ENCODE measurements around the gene AIRE. TPM values are rescaled to one million over a fixed set of nuclear protein-coding genes. Genes with fewer than 3 reads are reported as not detected.

The AIRE gene
- total RNA-seq, 2 experiments from 2014 or later = not detected

GRCh38 chr21:44260066-44260465, 25.6 kb upstream of the AIRE start:
- CTCF ChIA-PET = no interaction called here
- H3K4me3 Mint-ChIP-seq = no peak overlapping the region
- no peaks in the 10 kb centered on the region for H3K27me3 Mint-ChIP-seq
- intact Hi-C loops (cut with micrococcal nuclease) = no loop called here
- no peak for DNase-seq
- no peak for TF ChIP-seq CTCF (IDR thresholded peaks at IDR 0.05)
- H3K4me1 Mint-ChIP-seq (ENCODE audit: low read depth) = no peaks in the 10 kb centered on the region
- no peaks in the 10 kb centered on the region for H3K9me3 Mint-ChIP-seq
- POLR2A ChIA-PET = no interaction called here
- no peak for ATAC-seq
- no peaks in the 10 kb centered on the region for H3K36me3 Mint-ChIP-seq (ENCODE audit: low read depth)
- no peak overlapping the region for H3K27ac Mint-ChIP-seq

- no peak for ATAC-seq
- Mint-ChIP-seq H3K27me3 (no peaks in the 10 kb centered on the region), H3K36me3 (ENCODE audit: low read depth) (no peaks in the 10 kb centered on the region), H3K4me3 (no peak overlapping the region), H3K4me1 (ENCODE audit: low read depth) (no peaks in the 10 kb centered on the region), H3K27ac (no peak overlapping the region), H3K9me3 (no peaks in the 10 kb centered on the region)
- CTCF ChIA-PET = no interaction called here
- POLR2A ChIA-PET = no interaction called here
- no peak for DNase-seq
- intact Hi-C loops (cut with micrococcal nuclease) = no loop called here
- no peak for TF ChIP-seq CTCF (IDR thresholded peaks at IDR 0.05)
Measured at GRCh38 chr21:44260791-44261631, 24.7 kb upstream of the AIRE start.

- Mint-ChIP-seq H3K36me3 (ENCODE audit: low read depth) (no peaks in the 10 kb centered on the region), H3K9me3 (no peaks in the 10 kb centered on the region), H3K4me3 (no peak within 1 kb of the TSS), H3K27ac (no peak within 1 kb of the TSS), H3K27me3 (no peaks in the 10 kb centered on the region), H3K4me1 (ENCODE audit: low read depth) (no peaks in the 10 kb centered on the region)
- ATAC-seq (no peak), DNase-seq (no peak)
- TF ChIP-seq CTCF (IDR thresholded peaks at IDR 0.05) = no peak
- intact Hi-C loops (cut with micrococcal nuclease) = no loop called here
- CTCF ChIA-PET = no interaction called here
- POLR2A ChIA-PET = no interaction called here
Measured at GRCh38 chr21:44261675-44262295, 23.9 kb upstream of the AIRE start, which contains the start of gene DNMT3L. DNMT3L (minus strand) TSS chr21:44261897; CDS start chr21:44261259, 638 bp downstream.

GRCh38 chr21:44262338-44263056, 23.2 kb upstream of the AIRE start:
- H3K36me3 Mint-ChIP-seq (ENCODE audit: low read depth) = no peaks in the 10 kb centered on the region
- H3K27ac Mint-ChIP-seq = no peak overlapping the region
- H3K4me1 Mint-ChIP-seq (ENCODE audit: low read depth) = no peaks in the 10 kb centered on the region
- ATAC-seq (no peak), DNase-seq (no peak)
- H3K4me3 Mint-ChIP-seq = no peak overlapping the region
- CTCF ChIA-PET = no interaction called here
- no peaks in the 10 kb centered on the region for H3K27me3 Mint-ChIP-seq
- TF ChIP-seq CTCF (IDR thresholded peaks at IDR 0.05) = no peak
- POLR2A ChIA-PET = no interaction called here
- H3K9me3 Mint-ChIP-seq = no peaks in the 10 kb centered on the region
- intact Hi-C loops (cut with micrococcal nuclease) = no loop called here

Data from activated CD8-positive, alpha-beta T cell treated with anti-CD3 and anti-CD28 coated beads for 36 hours (primary cell).